HG02885 (cell line): ENCODE data around the gene GSG1L.
"Not testable (repeated sequence)": the region's sequence is repeated elsewhere in the genome, so short reads cannot be mapped to it uniquely, and the experiment has no call there.

Source experiments
- ATAC-seq: cut with Tn5 transposase; IDR thresholded peaks from one replicate; pipeline ENCODE4 v1.9.1; 2021; ENCODE audit warnings: mild to moderate bottlenecking; ENCODE audit not compliant: unreplicated experiment, poor library complexity

The GSG1L gene

GRCh38 chr16:27960619-27961295, 102.8 kb downstream of the GSG1L start:
- no peak for ATAC-seq

GRCh38 chr16:27959914-27960313, 103.6 kb downstream of the GSG1L start:
- ATAC-seq: no peak

GRCh38 chr16:27954191-27954590, 109.3 kb downstream of the GSG1L start:
- no peak for ATAC-seq

GRCh38 chr16:27952811-27953210, 110.7 kb downstream of the GSG1L start:
- no peak for ATAC-seq

- ATAC-seq: no peak
Observed at GRCh38 chr16:27951489-27952120, 111.9 kb downstream of the GSG1L start.

GRCh38 chr16:27950206-27950887, 113.2 kb downstream of the GSG1L start:
- ATAC-seq: no peak

- ATAC-seq: no peak
Observed at GRCh38 chr16:27947696-27948095, 115.8 kb downstream of the GSG1L start.

- no peak for ATAC-seq
Observed at GRCh38 chr16:27945233-27945973, 118.1 kb downstream of the GSG1L start.

GRCh38 chr16:27943766-27944165, 119.7 kb downstream of the GSG1L start:
- no peak for ATAC-seq

- ATAC-seq: not testable (repeated sequence)
Observed at GRCh38 chr16:27942071-27942470, 121.4 kb downstream of the GSG1L start.

- ATAC-seq: no peak
Observed at GRCh38 chr16:27935076-27935475, 128.4 kb downstream of the GSG1L start.

GRCh38 chr16:27932542-27933135, 130.9 kb downstream of the GSG1L start:
- no peak for ATAC-seq

GRCh38 chr16:27929818-27930217, 133.7 kb downstream of the GSG1L start:
- ATAC-seq: no peak

- no peak for ATAC-seq
Observed at GRCh38 chr16:27928542-27928941, 135.0 kb downstream of the GSG1L start.

- ATAC-seq: no peak
Observed at GRCh38 chr16:27927266-27927901, 136.1 kb downstream of the GSG1L start.

GRCh38 chr16:27925612-27926011, 137.9 kb downstream of the GSG1L start:
- ATAC-seq: no peak

GRCh38 chr16:27924411-27925118, 138.9 kb downstream of the GSG1L start:
- ATAC-seq: no peak

- no peak for ATAC-seq
Observed at GRCh38 chr16:27923751-27924150, 139.8 kb downstream of the GSG1L start.

- no peak for ATAC-seq
Observed at GRCh38 chr16:27922433-27922832, 141.1 kb downstream of the GSG1L start.
